NCI-H524 (cell line): Measurements from ENCODE around the gene UBE2D1.

Experiments
- DNase-seq, 2 experiments: peaks; one replicate each; lab custom pipeline; 2025; lab: John Stamatoyannopoulos, UW

Gene UBE2D1

DNA sequence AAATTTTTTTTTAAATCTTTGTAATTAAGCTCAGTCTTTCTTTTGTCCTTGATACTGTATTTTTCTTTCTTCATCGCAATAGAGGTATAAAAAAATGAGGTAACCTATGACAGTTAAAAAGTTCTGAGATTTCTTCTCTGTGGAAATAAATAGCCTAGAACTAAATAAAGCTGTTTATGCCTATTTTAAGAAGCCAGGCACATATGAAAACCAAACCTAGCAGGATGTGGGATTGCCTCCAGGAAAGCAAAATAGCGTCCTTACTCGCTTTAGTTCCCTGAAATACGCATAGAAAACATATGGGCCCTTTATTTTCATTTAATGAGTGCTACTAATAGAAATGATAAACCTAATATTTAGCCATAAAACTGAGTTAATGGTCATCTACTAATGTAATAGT, 6.6 kb downstream of the UBE2D1 start:
- no peak for DNase-seq

DNA sequence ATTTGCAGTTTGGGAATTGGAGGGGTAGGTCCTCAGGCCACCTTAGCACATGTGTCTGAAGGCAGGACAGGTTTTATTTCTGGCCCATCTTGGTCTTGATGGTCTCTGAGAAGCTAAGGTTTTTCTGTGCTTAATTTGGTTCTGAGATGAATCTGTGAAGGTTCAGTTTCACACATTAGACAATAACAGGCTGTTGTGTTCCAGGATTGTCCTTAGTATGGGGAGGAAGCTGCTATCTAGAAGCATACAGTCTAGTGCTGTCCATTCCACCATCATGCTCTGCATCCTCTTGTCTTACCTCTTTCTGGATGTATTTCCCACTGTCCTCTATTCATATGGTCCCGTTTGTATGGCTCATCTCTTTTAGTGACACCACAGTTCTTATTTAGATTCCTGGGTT, 7.1 kb downstream of the UBE2D1 start:
- no peak for DNase-seq

- no peak for DNase-seq
These were observed 13.2 kb downstream of the UBE2D1 start for GRCh38 chr10:58347967-58348366.

DNA sequence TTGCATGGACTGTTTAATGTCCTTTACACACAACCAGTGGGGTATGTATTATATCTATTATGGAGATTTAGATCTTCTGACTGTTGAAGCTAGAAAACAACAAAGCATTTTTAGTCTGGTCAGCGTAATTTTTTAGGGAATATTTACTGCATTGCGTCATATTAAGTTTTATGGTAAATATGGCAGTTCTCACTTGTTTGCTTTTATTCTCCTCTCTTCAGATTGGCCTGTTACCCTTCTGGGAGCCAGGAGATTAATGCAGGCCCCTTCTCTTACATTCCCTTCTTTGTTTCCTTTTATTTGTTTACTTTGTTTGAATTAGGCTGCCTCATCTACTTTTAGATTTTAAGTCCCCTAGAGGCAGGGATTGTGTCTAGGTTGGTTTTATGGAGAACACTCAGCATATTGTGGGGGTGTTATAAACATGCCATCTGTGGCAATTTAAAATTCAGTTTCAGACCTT, 13.8 kb downstream of the UBE2D1 start:
- no peak for DNase-seq

- DNase-seq = no peak
These were observed 15.2 kb downstream of the UBE2D1 start for GRCh38 chr10:58350023-58350422.

- DNase-seq = no peak
These were observed 16.0 kb downstream of the UBE2D1 start for GRCh38 chr10:58350619-58351323.

DNA sequence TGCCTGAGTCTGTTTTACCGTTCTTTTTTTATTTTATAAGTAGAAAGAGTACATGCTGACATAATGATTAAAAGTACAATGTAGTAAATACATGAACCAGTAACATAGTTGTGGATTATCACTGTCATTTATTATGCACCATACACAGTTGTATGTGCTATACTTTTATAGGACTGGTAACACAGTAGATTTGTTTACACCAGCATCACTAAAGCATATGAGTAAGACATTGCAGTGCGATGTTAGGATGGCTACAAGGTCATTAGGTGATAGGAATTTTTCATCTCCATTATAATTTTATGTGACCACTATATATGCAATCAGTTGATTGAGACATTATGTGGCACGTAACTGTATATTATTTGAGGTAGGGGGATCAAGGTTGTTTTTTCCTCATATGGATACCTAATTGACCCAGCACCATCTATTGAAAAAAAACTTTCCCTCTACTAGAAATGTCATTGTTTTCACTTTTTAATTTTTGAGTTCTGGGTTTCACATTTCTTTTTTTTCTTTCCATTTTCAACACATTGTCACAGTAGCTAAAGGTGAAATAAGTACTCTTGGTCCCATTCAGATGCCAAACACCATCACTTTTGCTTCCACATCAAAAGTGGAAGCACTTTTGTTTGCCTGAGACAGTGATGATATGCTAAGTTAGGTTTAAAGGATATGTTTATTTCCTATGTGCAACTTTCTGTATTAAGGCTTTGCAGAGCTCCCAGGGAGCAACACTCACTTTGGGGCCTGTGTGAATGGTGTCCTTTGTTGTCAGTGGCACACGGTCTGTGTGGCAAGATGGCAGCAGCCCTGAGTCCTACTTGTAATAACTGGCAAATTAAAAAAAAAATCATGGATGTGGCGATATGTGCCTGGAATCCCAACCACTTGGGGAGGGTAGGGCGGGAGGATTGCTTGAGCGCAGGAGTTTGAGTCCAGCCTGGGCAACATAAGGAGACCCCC, 17.1 kb downstream of the UBE2D1 start:
- DNase-seq = no peak

GRCh38 chr10:58352956-58353610, 18.3 kb downstream of the UBE2D1 start:
- no peak for DNase-seq

DNA sequence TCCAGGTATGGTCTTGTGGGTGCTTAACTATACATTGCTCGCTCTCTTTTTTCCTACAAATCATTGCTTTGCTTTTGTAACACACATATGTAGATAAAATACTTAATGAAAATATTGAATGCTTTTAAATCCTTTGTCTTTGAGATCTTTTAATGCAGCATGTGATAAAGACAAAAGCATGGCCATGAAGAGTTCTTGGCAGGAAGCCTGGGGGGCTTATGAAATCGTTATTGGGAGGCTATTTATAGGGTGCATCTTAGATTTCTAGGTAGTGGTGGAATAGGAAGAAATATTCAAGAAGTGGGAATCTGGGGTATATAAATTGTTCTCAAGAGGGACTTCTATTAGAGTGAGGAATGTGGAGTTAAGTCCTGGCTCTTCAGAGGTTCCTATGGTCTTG, 21.9 kb downstream of the UBE2D1 start:
- DNase-seq = no peak

DNA sequence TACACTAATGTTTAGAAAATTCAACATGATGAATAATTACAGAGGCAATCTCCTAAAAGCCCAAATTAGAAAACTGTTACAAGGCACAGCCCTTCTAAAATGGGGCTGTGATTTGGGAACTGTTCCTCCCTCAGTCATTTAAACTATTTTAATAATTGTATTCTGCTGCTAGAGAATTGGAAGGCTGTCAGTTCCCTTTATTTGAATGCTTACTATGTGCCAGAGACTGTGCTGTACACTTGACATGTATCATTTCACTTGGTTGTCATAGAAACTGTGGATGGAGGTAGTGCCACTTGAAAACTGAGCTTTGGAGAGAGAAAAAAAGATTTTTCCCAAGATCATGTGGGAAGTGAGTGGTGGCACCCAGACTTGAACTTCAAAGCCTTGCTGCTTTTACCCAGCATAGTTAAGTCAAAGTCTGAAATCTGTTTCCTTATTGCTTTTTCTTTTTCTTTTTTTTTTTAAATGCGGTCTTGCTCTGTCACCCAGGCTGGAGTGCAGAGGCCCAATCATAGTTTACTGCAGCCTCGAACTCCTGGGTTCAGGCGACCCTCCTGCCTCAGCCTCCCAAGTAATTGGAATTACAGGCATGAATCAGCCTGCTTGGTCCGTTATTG, 23.6 kb downstream of the UBE2D1 start:
- DNase-seq = no peak

- DNase-seq = no peak
These were observed 24.1 kb downstream of the UBE2D1 start for GRCh38 chr10:58358947-58359346.

DNA sequence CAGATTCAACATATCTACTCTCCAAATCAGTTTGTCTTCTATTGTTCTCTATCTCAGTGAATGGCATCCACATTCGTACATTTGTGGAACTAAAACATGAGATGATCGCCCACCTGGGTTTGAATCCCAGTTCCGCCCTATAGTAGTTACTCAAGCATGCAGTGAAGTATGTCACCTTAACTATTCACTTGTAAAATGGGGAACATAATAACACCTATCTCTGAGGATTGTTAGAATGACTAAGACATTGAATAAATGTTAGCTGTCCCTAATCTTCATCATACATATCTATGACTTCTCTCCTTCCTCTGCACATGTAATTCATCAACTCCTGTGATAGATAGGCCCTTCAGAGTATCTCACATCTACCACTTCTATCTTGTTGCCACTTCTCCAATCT, 24.7 kb downstream of the UBE2D1 start:
- DNase-seq = no peak

GRCh38 chr10:58360412-58361004, 25.7 kb downstream of the UBE2D1 start:
- DNase-seq = no peak

DNA sequence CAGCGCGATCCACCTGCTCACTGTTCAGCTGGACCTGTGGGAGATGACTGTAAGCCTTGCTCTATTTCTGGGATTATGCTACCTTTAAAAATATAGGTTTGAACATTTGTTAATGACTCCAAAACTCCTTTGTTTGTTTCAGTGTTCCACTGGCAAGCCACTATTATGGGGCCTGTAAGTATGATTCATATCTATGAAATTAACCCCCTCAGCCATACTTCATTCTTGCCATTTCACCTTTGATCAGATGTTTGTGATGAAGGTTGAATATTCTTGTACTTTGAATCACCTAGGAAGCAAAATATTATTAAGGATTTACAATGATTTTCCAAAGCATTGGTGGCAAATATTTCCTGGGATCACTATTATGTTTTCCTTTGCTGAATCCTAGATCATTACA, 26.5 kb downstream of the UBE2D1 start:
- no peak for DNase-seq

- no peak for DNase-seq
These were observed 27.4 kb downstream of the UBE2D1 start for GRCh38 chr10:58362027-58362789.

- DNase-seq = no peak
These were observed 32.3 kb downstream of the UBE2D1 start for GRCh38 chr10:58367069-58367468.

DNA sequence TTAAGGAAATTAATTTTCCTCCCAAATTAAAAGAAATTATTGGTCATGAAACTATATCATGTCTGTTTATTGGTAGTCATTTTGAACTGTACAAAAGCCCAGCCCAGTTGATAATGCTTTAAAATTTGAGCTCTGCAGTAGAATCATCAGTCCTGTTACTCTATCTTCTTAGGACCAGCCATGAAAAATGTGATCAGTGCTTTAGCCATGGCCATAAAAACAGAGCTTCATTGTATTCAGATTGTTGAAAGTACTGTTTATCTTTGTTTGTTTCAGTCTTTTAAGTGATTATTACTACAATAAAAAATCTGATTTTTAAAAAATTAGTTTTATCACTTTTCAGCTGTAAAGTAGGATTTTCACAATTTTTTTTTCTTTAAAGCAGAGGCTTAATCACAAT, 36.7 kb downstream of the UBE2D1 start:
- no peak for DNase-seq

GRCh38 chr10:58372607-58373441, 38.0 kb downstream of the UBE2D1 start:
- no peak for DNase-seq

DNA sequence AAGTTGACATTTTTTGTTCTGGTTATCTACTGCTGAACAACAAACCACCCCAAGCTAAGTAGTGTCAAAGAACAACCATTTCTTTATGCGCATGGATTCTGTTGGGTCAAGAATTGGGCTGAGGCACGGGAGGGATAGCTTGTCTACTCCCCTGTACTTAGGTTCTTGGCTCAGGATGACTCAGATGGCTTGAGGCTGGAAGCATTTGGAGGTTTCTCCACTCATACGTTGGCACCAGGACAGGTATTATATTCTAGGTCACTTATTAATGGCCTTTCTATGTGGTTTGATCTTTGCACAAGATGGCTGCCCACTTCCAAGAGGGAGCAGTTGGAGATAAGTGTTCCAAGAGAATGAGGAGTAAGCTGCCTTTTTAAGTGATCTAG, 38.6 kb downstream of the UBE2D1 start:
- DNase-seq = no peak

DNA sequence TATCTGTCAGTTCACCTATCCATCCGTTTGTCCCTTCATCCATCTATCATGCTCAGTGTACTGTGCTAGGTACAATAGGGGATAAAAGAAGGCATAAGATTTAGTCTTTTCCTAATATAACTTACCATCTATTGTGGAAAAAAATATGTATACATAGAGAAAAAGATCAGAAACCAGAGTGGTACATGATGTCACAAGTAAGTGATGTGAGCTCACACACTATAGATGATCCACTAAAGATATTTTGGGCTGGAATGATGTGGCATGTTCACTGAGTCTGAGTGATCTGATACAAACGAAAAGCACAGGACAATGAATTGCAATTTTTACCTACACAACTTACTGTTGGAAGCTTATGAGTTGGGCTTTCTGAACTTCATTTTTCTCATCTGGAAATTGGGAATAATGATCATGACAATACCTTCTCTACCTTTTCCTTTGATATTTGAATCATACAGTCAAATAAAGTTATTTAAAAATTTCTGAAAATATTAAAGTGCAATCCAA, 47.7 kb downstream of the UBE2D1 start:
- no peak for DNase-seq
